SH-SY5Y (cell line): ENCODE results near the gene GPR153.

Experiments
- GATA2 ChIP-seq: IDR thresholded peaks from 2 replicates; pipeline ENCODE4 v1.6.1; 2011; ENCODE audit warnings: mild to moderate bottlenecking, low read depth, low read length
- GATA3 ChIP-seq: IDR thresholded peaks from 2 replicates; pipeline ENCODE4 v1.6.1; 2011; ENCODE audit warnings: low read depth, mild to moderate bottlenecking, low read length, moderate library complexity

DNA sequence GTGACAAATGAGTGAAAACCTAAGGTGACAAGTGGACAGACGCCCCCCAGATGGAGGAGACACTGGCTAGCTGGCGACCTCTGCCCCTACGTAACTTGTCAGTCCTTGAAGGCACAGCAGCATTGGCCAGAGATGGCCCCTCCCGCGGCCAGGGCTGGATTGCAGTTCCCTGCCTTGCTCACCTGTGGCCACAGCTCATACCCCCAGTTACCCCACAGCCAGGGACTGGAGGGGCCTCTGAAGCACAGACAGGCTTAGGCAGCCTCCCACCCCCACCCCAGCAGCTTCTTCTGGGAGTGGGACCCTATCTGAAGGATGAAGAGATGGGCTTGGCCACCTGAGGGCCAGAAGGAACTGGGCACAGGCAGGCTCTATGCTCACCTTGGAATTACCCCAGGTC is 13.2 kb downstream of the GPR153 start:
- TF ChIP-seq GATA2 = no peak
- TF ChIP-seq GATA3 = no peak
